SH-SY5Y (cell line): ENCODE measurements around the gene PIP5K1C.

ENCODE experiments used
- GATA2 ChIP-seq: IDR thresholded peaks from 2 replicates; pipeline ENCODE4 v1.6.1; 2011; ENCODE audit warnings: mild to moderate bottlenecking, low read depth, low read length
- GATA3 ChIP-seq: IDR thresholded peaks from 2 replicates; pipeline ENCODE4 v1.6.1; 2011; ENCODE audit warnings: low read depth, mild to moderate bottlenecking, low read length, moderate library complexity

DNA sequence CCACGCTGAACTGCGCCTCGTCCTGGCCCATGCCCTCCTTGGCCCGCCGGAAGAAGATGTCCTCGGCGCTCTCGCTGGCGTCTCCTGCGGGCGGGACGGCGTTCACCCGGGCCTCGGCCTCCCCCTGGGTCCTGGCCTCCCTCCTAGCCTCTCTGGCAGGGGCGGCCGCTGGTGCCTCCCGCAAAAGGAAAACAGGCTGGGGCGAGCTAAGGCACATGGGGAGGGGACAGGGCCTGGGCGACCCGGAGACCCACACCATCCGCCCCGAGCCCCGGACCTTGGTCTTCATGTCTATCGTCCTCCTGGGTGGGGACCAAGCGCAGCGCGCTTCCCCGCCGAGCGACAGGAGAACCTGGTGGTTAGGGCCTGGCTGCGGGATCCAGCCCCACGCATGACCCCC, 87.9 kb downstream of the PIP5K1C start:
- TF ChIP-seq GATA2 (no peak), GATA3 (no peak)
